GM12878 (cell line): ENCODE data around the gene ENSA. TPM values are rescaled to one million over a fixed set of nuclear protein-coding genes. Genes with fewer than 3 reads are reported as not detected.

ENCODE experiments used
- BHLHE40 ChIP-seq, 2 experiments: fragments of 450-650 bp in 1 of 2; IDR thresholded peaks; 2 replicates each; pipeline ENCODE4 v1.6.1; 2011 to 2017; ENCODE audit warnings: low read depth in 2 of 2, borderline replicate concordance in 1 of 2, improper control_type of control experiment in 1 of 2, low read length in 1 of 2, mild to moderate bottlenecking in 1 of 2
- CHD4 ChIP-seq: fragments of 200-600 bp; sonication (generic); IDR thresholded peaks from 2 replicates; pipeline ENCODE4 v1.6.1; 2016; ENCODE audit warnings: mild to moderate bottlenecking
- JUND ChIP-seq: IDR thresholded peaks from 2 replicates; pipeline ENCODE4 v1.6.1; 2012; ENCODE audit warnings: low read depth, mild to moderate bottlenecking, low read length, improper control_type of control experiment, moderate library complexity
- LARP7 ChIP-seq: fragments of 450-650 bp; IDR thresholded peaks from 2 replicates; pipeline ENCODE4 v1.6.1; 2017; ENCODE audit warnings: mild to moderate bottlenecking
- MYC ChIP-seq: IDR thresholded peaks from 2 replicates; pipeline ENCODE4 v1.6.1; 2011; ENCODE audit warnings: mild to moderate bottlenecking, low read length, moderate library complexity, inconsistent platforms; ENCODE audit not compliant: insufficient read depth, insufficient replicate concordance, insufficient read length, severe bottlenecking
- SIX5 ChIP-seq: IDR thresholded peaks from 2 replicates; pipeline ENCODE4 v1.6.1; 2011; ENCODE audit warnings: mild to moderate bottlenecking, low read depth, low read length, moderate library complexity; ENCODE audit not compliant: severe bottlenecking
- SPI1 ChIP-seq: IDR thresholded peaks from 2 replicates; pipeline ENCODE4 v1.6.1; 2011; ENCODE audit warnings: low read depth, mild to moderate bottlenecking, low read length, moderate library complexity, borderline replicate concordance; ENCODE audit not compliant: insufficient read depth
- TAF1 ChIP-seq: IDR thresholded peaks from 2 replicates; pipeline ENCODE4 v1.6.1; 2011; ENCODE audit warnings: mild to moderate bottlenecking, low read depth, low read length, borderline replicate concordance
- TCF7 ChIP-seq: IDR thresholded peaks from 2 replicates; pipeline ENCODE4 v1.6.1; 2014; ENCODE audit warnings: antibody characterized with exemption, borderline replicate concordance
- ZNF274 ChIP-seq: IDR thresholded peaks from one replicate; pipeline ENCODE4 v1.8.0; 2011; ENCODE audit not compliant: insufficient read length, insufficient read depth
- polyA plus RNA-seq, 11 experiments: library from polyadenylated mRNA; depleted of rRNA in 4 of 11; unstranded in 6 of 11; stranded (reverse) in 5 of 11; fragments of >200 nt; fragmentation: Nextera tagmentation in 4 of 11; fragmentation: Illumina TruSeq in 1 of 11; extraction: Ambion mirVana in 4 of 11; extraction: Trizol in 1 of 11; gene quantifications; 1 replicate in 1 of 11; 2 replicates in 10 of 11; pipeline versions ENCODE4 v1.2.1 to v1.2.3, GENCODE V29; 2011 to 2016; ENCODE audit warnings: inconsistent platforms in 2 of 11, missing spikeins in 2 of 11, low read depth in 1 of 11
- total RNA-seq, 4 experiments: library from RNA; depleted of rRNA in 3 of 4; stranded (reverse); fragments of >200 nt in 3 of 4; fragmentation: Illumina TruSeq in 1 of 4; extraction: Trizol in 1 of 4; gene quantifications; 2 replicates each; pipeline versions ENCODE4 v1.2.1 to v1.2.3, GENCODE V29; 2013 to 2021
- TF ChIP-seq, protein P1 (sequence below): fragments of 450-650 bp; IDR thresholded peaks from 2 replicates; pipeline ENCODE4 v1.6.1; 2016; ENCODE audit warnings: mild to moderate bottlenecking
- TF ChIP-seq, protein P2 (sequence below): IDR thresholded peaks from 2 replicates; pipeline ENCODE4 v1.6.1; 2012; ENCODE audit warnings: low read depth, low read length, improper control_type of control experiment
- TF ChIP-seq, protein P3 (sequence below): fragments of 450-650 bp; IDR thresholded peaks from 2 replicates; pipeline ENCODE4 v1.6.1; 2018; ENCODE audit warnings: mild to moderate bottlenecking, low read depth, moderate library complexity; ENCODE audit not compliant: partially characterized antibody
- TF ChIP-seq, protein P4 (sequence below): IDR thresholded peaks from 2 replicates; pipeline ENCODE4 v1.6.1; 2011; ENCODE audit warnings: borderline replicate concordance, low read depth, mild to moderate bottlenecking, moderate library complexity, mixed read lengths, low read length; ENCODE audit not compliant: insufficient read depth; ENCODE audit errors: extremely low read length
- TF ChIP-seq, protein P5 (sequence below): fragments of 450-650 bp; formaldehyde crosslinking; IDR thresholded peaks from 2 replicates; pipeline ENCODE4 v1.4.0; 2022; ENCODE audit warnings: mild to moderate bottlenecking, moderate library complexity

Gene ENSA
- total and polyA plus RNA-seq, 10 of the 15 experiments (the other 5 are each of a cell fraction or from before 2014, with no cell fraction given): 56.1 to 605 (median 143) TPM

DNA sequence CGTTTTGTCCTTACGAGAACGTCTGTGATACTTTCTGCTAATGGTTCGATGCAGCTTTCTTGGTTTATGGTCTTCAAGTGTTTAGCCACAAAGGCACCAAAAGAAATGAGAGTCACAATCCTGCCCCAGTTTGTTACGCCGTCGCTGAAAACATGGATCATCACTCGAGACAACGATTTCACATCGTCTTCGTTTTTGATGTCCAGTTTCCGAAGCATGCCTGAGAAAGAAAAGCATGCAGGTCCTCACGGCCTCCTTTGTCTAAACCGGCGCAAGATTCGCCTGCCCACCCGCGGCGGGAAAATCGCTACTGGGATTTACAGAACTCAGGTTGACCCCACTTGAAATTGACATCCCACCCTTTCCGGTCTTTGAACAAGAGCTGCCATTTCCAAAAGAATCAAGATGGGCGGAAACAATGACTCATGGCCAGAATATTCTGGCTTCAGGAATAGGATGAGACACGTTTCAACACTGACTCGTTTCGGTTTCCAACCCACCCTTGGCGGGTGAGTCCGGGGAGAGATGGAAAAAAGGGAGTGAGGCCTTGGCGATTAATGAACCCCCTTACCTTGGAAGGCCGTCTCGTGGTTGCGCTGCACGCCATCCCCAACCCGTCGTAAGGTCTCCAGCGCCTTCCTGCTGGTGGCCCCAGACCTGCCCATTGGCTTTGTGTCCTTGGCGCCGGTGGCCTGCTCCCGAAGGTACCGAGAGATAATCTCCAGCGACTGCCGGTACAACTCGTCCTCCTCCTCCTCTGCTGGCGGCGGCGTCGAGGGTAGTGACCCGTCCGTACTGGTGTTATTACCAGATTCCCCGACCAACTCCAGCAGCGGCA is 50.9 kb downstream of the ENSA start (continued):
- no peak for TF ChIP-seq SPI1
- TF ChIP-seq TCF7: no peak
- TF ChIP-seq, protein P1, sequence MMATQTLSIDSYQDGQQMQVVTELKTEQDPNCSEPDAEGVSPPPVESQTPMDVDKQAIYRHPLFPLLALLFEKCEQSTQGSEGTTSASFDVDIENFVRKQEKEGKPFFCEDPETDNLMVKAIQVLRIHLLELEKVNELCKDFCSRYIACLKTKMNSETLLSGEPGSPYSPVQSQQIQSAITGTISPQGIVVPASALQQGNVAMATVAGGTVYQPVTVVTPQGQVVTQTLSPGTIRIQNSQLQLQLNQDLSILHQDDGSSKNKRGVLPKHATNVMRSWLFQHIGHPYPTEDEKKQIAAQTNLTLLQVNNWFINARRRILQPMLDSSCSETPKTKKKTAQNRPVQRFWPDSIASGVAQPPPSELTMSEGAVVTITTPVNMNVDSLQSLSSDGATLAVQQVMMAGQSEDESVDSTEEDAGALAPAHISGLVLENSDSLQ: no peak
- no peak for TF ChIP-seq CHD4
- no peak for TF ChIP-seq TAF1
- TF ChIP-seq BHLHE40 (IDR thresholded peaks at IDR 0.05; ENCODE audit: borderline replicate concordance in 1 of 2, low read depth in 2 of 2, low read length in 1 of 2): peak in 1 of 2 experiments; percentile 22; a peak in 1 of 4 replicates
- TF ChIP-seq, protein P2, sequence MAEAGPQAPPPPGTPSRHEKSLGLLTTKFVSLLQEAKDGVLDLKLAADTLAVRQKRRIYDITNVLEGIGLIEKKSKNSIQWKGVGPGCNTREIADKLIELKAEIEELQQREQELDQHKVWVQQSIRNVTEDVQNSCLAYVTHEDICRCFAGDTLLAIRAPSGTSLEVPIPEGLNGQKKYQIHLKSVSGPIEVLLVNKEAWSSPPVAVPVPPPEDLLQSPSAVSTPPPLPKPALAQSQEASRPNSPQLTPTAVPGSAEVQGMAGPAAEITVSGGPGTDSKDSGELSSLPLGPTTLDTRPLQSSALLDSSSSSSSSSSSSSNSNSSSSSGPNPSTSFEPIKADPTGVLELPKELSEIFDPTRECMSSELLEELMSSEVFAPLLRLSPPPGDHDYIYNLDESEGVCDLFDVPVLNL: no peak
- no peak for TF ChIP-seq MYC
- TF ChIP-seq, protein P3, sequence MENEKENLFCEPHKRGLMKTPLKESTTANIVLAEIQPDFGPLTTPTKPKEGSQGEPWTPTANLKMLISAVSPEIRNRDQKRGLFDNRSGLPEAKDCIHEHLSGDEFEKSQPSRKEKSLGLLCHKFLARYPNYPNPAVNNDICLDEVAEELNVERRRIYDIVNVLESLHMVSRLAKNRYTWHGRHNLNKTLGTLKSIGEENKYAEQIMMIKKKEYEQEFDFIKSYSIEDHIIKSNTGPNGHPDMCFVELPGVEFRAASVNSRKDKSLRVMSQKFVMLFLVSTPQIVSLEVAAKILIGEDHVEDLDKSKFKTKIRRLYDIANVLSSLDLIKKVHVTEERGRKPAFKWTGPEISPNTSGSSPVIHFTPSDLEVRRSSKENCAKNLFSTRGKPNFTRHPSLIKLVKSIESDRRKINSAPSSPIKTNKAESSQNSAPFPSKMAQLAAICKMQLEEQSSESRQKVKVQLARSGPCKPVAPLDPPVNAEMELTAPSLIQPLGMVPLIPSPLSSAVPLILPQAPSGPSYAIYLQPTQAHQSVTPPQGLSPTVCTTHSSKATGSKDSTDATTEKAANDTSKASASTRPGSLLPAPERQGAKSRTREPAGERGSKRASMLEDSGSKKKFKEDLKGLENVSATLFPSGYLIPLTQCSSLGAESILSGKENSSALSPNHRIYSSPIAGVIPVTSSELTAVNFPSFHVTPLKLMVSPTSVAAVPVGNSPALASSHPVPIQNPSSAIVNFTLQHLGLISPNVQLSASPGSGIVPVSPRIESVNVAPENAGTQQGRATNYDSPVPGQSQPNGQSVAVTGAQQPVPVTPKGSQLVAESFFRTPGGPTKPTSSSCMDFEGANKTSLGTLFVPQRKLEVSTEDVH: no peak
- no peak for TF ChIP-seq SIX5
- TF ChIP-seq, protein P4, sequence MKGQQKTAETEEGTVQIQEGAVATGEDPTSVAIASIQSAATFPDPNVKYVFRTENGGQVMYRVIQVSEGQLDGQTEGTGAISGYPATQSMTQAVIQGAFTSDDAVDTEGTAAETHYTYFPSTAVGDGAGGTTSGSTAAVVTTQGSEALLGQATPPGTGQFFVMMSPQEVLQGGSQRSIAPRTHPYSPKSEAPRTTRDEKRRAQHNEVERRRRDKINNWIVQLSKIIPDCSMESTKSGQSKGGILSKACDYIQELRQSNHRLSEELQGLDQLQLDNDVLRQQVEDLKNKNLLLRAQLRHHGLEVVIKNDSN: no peak
- TF ChIP-seq, protein P5, sequence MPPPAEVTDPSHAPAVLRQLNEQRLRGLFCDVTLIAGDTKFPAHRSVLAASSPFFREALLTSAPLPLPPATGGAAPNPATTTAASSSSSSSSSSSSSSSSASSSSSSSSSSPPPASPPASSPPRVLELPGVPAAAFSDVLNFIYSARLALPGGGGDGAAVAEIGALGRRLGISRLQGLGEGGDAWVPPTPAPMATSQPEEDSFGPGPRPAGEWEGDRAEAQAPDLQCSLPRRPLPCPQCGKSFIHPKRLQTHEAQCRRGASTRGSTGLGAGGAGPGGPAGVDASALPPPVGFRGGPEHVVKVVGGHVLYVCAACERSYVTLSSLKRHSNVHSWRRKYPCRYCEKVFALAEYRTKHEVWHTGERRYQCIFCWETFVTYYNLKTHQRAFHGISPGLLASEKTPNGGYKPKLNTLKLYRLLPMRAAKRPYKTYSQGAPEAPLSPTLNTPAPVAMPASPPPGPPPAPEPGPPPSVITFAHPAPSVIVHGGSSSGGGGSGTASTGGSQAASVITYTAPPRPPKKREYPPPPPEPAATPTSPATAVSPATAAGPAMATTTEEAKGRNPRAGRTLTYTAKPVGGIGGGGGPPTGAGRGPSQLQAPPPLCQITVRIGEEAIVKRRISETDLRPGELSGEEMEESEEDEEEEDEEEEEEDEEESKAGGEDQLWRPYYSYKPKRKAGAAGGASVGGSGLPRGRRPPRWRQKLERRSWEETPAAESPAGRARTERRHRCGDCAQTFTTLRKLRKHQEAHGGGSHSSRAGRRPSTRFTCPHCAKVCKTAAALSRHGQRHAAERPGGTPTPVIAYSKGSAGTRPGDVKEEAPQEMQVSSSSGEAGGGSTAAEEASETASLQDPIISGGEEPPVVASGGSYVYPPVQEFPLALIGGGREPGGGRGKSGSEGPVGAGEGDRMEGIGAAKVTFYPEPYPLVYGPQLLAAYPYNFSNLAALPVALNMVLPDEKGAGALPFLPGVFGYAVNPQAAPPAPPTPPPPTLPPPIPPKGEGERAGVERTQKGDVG: no peak
- TF ChIP-seq ZNF274: no peak
- no peak for TF ChIP-seq JUND
- TF ChIP-seq LARP7: peak; percentile 14; the same call in 1 of the 2 replicates
